K562 (cell line): ENCODE results near the gene CHRNE. TPM values are rescaled to one million over a fixed set of nuclear protein-coding genes. Genes with fewer than 3 reads are reported as not detected.

ENCODE experiments used
- CUX1 ChIP-seq: fragments of 200-800 bp; sonication (Bioruptor generic); IDR thresholded peaks from 2 replicates; pipeline ENCODE4 v1.6.1; 2016; ENCODE audit warnings: missing genetic modification characterization, missing compliant biosample characterization
- GTF3C2 ChIP-seq: IDR thresholded peaks from 3 replicates; pipeline ENCODE4 v1.6.1; 2011; ENCODE audit warnings: borderline replicate concordance, mild to moderate bottlenecking, moderate library complexity; ENCODE audit not compliant: insufficient read length; ENCODE audit errors: extremely low read depth
- KLF1 ChIP-seq: fragments of 450-650 bp; IDR thresholded peaks from 2 replicates; pipeline ENCODE4 v1.6.1; 2016; ENCODE audit warnings: missing genetic modification characterization, missing compliant biosample characterization
- NR2C2 ChIP-seq, 2 experiments: fragments of 200-800 bp in 1 of 2; sonication (Bioruptor generic) in 1 of 2; sonication (generic) in 1 of 2; formaldehyde crosslinking in 1 of 2; IDR thresholded peaks; 2 replicates each; pipeline versions ENCODE4 v1.6.1 to v1.8.0; 2016 to 2022; ENCODE audit warnings: mild to moderate bottlenecking in 1 of 2, missing compliant biosample characterization in 1 of 2, missing genetic modification characterization in 1 of 2, missing genetic modification reagents in 1 of 2
- PURB ChIP-seq: sonication (generic); formaldehyde crosslinking; IDR thresholded peaks from 2 replicates; pipeline ENCODE4 v1.9.0; 2021; ENCODE audit warnings: low read depth, mild to moderate bottlenecking, missing genetic modification reagents
- ZNF197 ChIP-seq: fragments of 200-800 bp; sonication (Bioruptor generic); IDR thresholded peaks from 2 replicates; pipeline ENCODE4 v1.6.1; 2016; ENCODE audit warnings: low read depth, missing genetic modification characterization, missing compliant biosample characterization
- ZNF407 ChIP-seq: fragments of 450-650 bp; IDR thresholded peaks from 2 replicates; pipeline ENCODE4 v1.6.1; 2016; ENCODE audit warnings: low read depth
- ZNF766 ChIP-seq: fragments of 200-800 bp; sonication (Bioruptor generic); conservative IDR thresholded peaks from 2 replicates; pipeline ENCODE4 v1.6.1; 2016; ENCODE audit warnings: missing genetic modification characterization, missing compliant biosample characterization
- polyA plus RNA-seq, 8 experiments: library from polyadenylated mRNA; depleted of rRNA in 4 of 8; stranded (reverse) in 5 of 8; unstranded in 3 of 8; fragments of >200 nt; fragmentation: Nextera tagmentation in 2 of 8; fragmentation: Illumina TruSeq in 1 of 8; extraction: Ambion mirVana in 2 of 8; extraction: Trizol in 1 of 8; gene quantifications; 2 replicates each; pipeline versions ENCODE4 v1.2.1 to v1.2.3, GENCODE V29; 2011 to 2014; ENCODE audit warnings: inconsistent platforms in 1 of 8, missing spikeins in 1 of 8
- total RNA-seq, 7 experiments: library from RNA; depleted of rRNA in 6 of 7; stranded (reverse); fragments of >200 nt in 6 of 7; fragmentation: Illumina TruSeq in 2 of 7; extraction: Trizol in 2 of 7; gene quantifications; 2 replicates each; pipeline versions ENCODE4 v1.2.1 to v1.2.3, GENCODE V29; 2011 to 2021; ENCODE audit warnings: low replicate concordance in 1 of 7

Gene CHRNE
- total and polyA plus RNA-seq, 9 of the 15 experiments (the other 6 are each of a cell fraction or from before 2014, with no cell fraction given), result not detected

- no peak for TF ChIP-seq GTF3C2
- TF ChIP-seq NR2C2 (CRISPR knock-in tag; IDR thresholded peaks at IDR 0.05), result 0 out of 2 replicates have a peak, but pooled peaks have one; percentile 62
- TF ChIP-seq NR2C2 (tag; IDR thresholded peaks at IDR 0.05), result peak; percentile 88
- no peak for TF ChIP-seq ZNF407
- no peak for TF ChIP-seq CUX1 (CRISPR knock-in tag)
- TF ChIP-seq ZNF197, result 0 out of 2 replicates have a peak, but pooled peaks have one; percentile 62
- peak; percentile 43; the same call in 1 of the 2 replicates for TF ChIP-seq ZNF766 (CRISPR knock-in tag)
- TF ChIP-seq KLF1 (tag), result 0 out of 2 replicates have a peak, but pooled peaks have one; percentile 24
- no peak for TF ChIP-seq PURB
Measured at GRCh38 chr17:4949321-4950074, 46.6 kb upstream of the CHRNE start (continued).
